GM19395 (cell line): ENCODE results near the gene TMEM41B.

Experiments used
- ATAC-seq: cut with Tn5 transposase; IDR thresholded peaks from one replicate; pipeline ENCODE4 v1.9.1; 2021; ENCODE audit warnings: mild to moderate bottlenecking, moderate library complexity; ENCODE audit not compliant: unreplicated experiment

Gene TMEM41B

DNA sequence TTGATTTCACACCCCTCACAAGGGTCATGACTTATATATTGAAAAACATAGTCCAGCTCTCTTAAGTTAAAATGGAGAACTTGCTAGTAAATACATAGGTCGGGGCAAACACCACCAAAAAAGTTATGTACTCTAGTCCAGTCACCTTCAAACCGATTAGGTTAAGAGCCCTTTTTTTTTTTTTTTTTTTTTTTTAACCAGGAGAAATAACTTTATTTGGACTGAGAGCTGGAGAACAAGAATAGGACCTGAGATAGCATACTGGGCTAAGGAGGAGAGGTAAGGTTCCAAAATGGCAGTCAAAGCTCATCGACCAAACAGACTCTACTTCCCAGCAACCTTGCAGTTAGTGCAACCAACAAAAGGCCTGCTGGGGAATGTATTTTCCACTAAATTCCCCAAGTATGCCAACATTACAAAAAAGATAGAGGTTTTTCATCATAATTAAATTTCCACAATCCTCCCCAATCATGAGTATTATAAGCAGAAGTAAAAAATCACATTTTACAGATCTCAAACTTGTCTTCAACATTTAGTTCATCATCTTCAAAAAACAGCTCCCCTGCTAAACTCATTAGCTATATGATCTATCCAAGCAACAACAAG is 3.8 kb downstream of the TMEM41B start:
- ATAC-seq, result no peak

GRCh38 chr11:9304178-9304577 is 10.2 kb downstream of the TMEM41B start:
- no peak for ATAC-seq

DNA sequence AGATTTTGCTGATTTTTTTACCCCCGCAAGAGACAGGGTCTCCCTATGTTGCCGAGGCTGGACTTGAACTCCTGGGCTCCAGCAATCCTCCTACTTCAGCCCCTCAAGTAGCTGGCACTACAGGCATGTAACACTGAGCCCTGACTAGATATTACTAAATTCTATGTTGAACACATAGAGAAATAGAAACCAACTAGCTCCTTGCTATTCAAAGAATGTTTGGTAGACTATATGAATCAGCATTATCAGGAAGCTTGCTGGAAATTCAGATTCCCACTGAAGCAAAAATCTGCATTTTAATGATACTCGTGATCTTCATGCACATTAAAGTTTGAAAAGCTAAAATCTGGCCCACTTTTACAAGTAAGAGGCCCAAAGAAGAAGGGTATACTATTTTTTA is 11.9 kb downstream of the TMEM41B start:
- ATAC-seq, result no peak

DNA sequence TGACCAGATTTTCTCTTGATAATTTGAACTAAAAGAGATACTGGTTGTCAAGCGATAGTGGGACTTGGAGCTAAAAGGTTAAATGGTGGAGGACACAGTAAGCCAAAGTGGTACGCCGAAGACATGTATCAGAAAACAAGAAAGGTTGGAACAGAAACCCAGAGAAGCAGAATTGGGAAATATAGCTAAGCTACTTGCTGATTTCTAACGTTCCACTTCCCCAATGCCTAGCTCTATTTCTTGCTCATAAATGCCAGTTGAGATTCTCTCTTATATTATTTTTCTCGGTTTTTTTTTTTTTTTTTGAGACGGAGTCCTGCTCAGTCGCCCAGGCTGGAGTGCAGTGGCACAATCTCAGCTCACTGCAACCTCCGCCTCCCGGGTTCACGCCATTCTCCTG is 12.7 kb downstream of the TMEM41B start:
- no peak for ATAC-seq

- no peak for ATAC-seq
Measured at GRCh38 chr11:9293646-9294045, 20.7 kb downstream of the TMEM41B start.

GRCh38 chr11:9285850-9286587 is 28.4 kb downstream of the TMEM41B start:
- no peak for ATAC-seq

DNA sequence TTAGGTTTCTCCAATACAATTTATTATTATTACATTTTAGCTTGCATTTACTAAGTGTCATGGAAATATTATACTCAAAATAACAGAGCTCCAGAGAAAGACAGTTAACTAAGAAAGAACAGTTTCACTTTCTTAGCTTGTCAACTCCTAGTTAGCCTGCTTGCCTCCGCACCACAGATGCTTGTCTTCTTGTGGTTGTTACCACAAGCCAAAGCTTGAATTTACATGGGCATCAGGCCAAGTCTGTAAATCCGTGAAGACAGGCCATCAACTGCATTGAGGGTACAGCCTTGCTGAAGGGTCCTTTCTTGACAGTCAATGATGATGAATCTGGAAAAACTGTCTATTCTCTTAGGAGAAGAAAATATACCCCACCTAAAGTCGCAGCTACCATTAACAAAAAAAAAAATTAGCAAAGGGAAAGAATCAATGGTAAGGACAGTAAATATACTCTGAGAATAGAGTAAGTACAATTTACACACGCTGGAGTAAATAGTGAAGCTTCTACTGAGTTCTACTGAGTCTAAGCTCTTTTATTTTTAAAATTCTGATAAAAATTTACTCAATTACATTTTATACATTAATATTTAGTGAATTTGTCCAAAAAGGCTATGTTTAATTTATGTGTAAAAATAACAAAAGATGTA is 33.6 kb downstream of the TMEM41B start:
- peak; percentile 96 for ATAC-seq

GRCh38 chr11:9277176-9277575 is 37.2 kb downstream of the TMEM41B start:
- no peak for ATAC-seq

DNA sequence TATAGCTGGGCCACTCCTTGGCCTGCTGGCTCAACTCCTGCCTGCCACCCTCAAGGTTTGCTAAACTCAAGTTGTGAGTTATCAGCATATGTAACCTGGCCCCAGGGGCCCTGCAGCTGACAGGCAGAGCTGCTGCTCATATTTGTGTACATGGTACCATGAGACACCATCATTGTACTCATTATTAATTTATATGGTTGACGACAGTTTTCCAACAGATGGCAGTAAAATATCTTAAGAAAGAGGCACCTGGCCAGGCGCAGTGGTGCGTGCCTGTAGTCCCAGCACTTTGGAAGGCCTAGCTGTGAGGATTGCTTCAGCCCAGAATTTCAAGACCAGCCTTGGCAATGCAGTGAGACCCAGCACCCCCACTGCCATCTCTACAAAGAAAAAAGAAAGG is 37.8 kb downstream of the TMEM41B start:
- ATAC-seq, result no peak

DNA sequence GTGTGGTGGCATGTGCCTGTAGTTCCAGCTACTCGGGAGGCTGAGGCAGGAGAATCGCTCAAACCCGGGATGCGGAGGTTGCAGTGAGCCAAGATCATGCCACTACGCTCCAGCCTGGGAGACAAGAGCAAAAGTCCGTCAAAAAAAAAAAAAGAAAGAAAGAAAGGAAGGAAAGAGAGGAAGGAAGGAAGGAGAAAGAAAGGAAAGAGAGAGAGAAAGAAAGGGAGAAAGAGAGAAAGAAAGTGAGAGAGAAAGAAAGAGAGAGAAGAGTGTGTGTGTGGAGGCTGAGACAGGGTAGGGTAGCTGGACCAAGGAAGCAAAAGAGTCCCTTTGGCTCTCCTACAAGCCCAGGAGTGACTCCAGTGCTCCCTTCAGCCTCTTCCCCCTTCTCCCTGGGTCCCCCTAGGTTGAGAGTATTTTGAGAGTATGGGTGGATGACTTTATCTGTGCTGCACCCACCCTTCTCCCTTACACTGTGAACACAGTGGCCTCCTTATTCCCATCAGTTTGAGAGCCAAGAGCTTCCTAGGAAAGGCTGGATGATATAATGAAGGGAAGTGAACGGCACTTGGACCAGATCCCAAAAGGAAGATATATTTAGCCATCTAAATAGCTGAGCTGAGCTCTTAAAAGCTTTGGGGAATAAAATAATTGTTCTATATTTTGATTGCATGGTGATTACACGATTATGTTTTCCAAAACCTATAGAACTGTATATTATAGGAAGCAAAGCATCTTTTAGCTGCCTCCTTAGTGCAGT is 39.7 kb downstream of the TMEM41B start:
- no peak for ATAC-seq

- ATAC-seq, result no peak
Measured at GRCh38 chr11:9273376-9274336, 40.7 kb downstream of the TMEM41B start.

GRCh38 chr11:9269492-9270013 is 44.8 kb downstream of the TMEM41B start:
- ATAC-seq, result no peak

GRCh38 chr11:9267680-9268079 is 46.7 kb downstream of the TMEM41B start:
- ATAC-seq, result no peak

DNA sequence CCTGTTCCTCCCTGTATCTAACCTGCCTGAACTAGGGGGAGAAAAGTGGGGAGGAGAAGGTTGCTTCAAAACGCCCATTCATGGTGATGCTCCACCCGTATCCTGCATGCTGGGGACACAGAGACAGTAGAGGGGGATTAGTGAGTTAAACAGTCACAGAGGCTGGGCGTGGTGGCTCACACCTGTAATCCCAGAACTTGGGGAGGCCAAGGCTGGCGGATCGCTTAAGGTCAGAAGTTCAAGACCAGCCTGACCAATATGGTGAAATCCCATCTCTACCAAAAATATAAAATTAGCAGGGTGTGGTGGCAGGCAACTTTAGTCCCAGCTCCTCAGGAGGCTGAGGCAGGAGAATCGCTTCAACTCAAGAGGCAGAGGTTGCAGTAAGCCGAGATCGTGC is 47.5 kb downstream of the TMEM41B start:
- ATAC-seq, result no peak

DNA sequence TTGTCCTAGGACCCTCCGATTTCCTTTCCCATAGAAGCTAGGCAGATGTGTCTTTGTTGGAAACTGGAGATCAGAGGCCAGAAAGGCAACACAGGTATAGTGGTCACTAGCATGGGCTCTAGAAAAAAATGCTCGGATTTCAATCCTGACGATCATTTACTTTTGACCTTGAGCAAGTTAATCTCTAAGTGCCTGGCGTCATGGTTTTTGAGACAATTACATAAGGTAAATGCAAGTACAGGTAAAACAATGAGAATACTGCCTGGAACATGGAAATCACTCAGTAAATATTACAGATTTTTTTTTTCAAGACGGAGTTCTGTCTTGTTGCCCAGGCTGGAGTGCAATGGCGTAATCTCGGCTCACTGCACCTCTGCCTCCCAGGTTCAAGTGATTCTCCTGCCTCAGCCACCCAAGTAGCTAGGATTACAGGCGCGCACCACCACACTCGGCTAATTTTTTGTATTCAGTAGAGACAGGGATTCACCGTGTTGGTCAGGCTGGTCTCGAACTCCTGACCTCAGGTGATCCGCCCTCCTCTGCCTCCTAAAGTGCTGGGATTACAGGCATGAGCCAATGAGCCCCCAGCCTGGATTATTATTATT is 48.2 kb downstream of the TMEM41B start:
- ATAC-seq, result no peak

DNA sequence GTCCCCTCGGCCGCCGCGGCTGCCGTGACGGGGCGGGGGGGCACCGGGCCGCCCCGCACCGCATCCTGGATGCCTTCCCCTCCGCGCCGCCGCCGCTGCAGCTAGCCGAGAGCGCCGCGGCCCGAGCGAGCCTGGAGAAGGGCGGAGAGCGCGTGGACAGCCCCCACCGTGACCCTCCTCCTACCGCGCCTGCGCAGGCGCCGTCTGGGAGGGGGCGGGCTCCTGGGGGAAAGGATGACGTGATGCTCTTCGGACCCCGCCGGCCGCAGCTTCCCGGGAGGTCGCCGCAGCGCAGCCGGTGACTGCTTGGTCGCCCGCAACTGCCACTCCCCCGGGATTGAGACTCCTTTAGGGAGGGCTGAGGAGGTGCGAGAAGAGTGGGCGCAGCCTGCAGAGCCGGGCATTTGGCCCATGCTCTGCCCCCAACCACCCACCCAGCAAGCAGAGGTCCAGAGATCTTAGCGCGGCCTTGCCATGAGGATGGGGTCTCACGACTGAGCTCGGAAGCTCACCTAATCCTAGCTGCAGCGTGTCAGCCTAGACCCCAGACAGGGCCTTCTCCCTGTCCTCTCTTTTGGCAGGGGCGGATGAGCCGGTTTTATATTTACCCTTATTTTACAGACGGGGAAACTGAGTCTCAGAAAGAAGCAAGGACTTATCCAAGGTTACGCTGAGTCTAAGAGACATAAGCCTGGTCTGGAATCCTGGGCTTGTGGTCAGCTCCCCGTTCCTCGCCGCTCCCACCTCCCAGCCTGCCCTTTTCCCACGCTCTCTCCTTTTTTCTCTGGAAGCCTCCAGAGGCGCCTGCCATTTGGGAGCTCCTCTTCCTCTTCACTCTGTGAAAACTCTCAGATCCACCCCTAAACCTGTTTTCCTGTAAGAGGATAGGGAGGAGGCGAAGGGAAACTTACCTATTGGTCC is 48.9 kb downstream of the TMEM41B start, which contains the start of gene DENND5A:
DENND5A (minus strand) TSS at position 140 of the 921 bp plus-strand sequence. CDS start 281 bp downstream, outside the sequence.
- peak; percentile 27 for ATAC-seq

GRCh38 chr11:9264316-9265210 is 49.8 kb downstream of the TMEM41B start:
- peak; percentile 14 for ATAC-seq
